GM19328 (cell line): ENCODE measurements around the gene DCTN5.

Experiments
- ATAC-seq: cut with Tn5 transposase; IDR thresholded peaks from one replicate; pipeline ENCODE4 v1.9.1; 2021; ENCODE audit warnings: mild to moderate bottlenecking, moderate library complexity; ENCODE audit not compliant: unreplicated experiment

DCTN5 gene

DNA sequence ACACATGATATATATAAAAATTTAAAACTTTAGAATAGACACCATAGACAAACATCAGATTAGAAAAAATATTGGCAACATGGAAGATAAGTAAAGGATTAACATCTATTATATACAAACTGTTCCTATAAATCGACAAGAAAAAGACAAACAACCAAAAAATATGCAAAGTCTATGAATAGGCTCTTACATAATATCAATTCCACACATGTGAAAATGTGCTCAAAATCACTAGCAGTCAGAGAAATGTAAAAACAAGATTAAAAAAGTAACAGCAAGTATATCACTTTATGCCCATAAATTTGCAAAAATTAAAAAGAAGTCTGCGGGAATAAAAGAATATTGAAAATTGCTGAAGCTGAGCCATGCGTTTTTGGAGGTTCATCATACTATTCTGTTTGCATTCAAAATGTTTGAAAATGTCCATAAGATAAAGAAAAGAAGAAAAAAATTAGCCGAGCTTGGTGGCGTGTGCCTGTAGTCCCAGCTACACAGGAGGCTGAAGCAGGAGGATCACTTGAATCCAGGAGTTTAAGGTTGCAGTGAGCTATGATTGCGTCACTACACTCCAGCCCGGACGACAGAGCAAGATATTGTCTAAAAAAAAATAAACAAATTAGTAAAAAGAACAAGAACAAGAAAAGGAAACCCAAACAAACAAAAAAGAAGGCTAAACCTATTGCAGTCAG is 83.0 kb downstream of the DCTN5 start:
- no peak for ATAC-seq

DNA sequence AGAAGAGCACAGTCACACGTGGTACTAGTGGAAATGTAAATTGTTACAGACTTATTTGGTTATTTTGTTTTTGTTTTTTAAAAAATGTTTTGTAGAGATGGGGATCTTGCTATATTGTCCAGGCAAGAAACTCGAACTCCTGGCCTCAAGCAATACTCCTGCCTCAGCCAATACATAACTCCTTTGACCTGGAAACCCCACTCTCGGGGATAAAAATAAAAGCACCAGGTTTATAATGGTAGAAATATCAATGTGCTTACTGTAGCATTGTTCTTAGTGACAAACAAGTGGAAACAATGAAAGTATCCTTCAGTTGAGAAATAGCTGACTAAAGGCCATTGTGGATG is 83.5 kb downstream of the DCTN5 start:
- no peak for ATAC-seq

DNA sequence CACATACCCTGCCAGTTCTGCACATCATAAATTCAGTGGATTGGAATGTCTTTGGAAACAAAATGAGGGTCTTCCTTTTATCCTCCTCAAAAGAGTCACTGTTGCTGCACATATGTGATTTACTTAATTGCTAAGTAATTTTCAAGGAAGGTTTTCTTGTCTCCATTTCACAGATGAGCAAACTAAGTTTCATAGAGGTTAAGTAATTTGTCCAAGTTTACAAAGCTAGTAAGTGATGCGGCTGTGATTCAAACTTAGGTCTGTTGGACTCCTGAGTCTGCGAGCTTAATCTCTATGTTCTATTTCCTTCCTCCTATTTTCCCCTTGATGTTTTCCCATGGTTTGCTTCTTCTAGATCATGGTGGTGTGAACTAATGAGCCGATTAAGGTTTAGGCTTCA is 85.4 kb downstream of the DCTN5 start:
- ATAC-seq = no peak
